SK-N-SH treated with all-trans-retinoic acid at 6 μM for 48 hours (cell line): ENCODE data around the gene PACSIN2.
A peak's percentile ranks its signal among the peaks of the same experiment; 100 is the strongest.

Experiments used
- ATAC-seq: fragments of 200-7000 bp; cut with Tn5 transposase; 3 replicates; pipeline ENCODE4 v1.9.1; 2020; ENCODE audit warnings: mild to moderate bottlenecking, moderate library complexity
- ARNTL ChIP-seq: fragments of 450-650 bp; formaldehyde crosslinking; IDR thresholded peaks from 2 replicates; pipeline ENCODE4 v1.5.0; 2020; ENCODE audit warnings: low read depth, mild to moderate bottlenecking, moderate library complexity, borderline replicate concordance
- CSDC2 ChIP-seq: fragments of 250-450 bp; sonication (Bioruptor Pico); IDR thresholded peaks from 2 replicates; pipeline ENCODE4 v1.5.0; 2020; ENCODE audit warnings: mild to moderate bottlenecking, moderate library complexity
- ESRRG ChIP-seq: fragments of 250-450 bp; sonication (Bioruptor Pico); IDR thresholded peaks from 2 replicates; pipeline ENCODE4 v1.6.1; 2021; ENCODE audit warnings: mild to moderate bottlenecking
- GLIS3 ChIP-seq: fragments of 250-450 bp; sonication (Bioruptor Pico); IDR thresholded peaks from 2 replicates; pipeline ENCODE4 v1.5.0; 2020; ENCODE audit warnings: mild to moderate bottlenecking, moderate library complexity
- ISL1 ChIP-seq: fragments of 250-450 bp; sonication (Bioruptor Pico); IDR thresholded peaks from 2 replicates; pipeline ENCODE4 v2.1.2; 2022; ENCODE audit warnings: mild to moderate bottlenecking, moderate library complexity
- OSR1 ChIP-seq: fragments of 250-450 bp; sonication (Bioruptor Pico); IDR thresholded peaks from 2 replicates; pipeline ENCODE4 v1.8.0; 2022; ENCODE audit warnings: moderate library complexity, mild to moderate bottlenecking, inconsistent platforms
- PPARA ChIP-seq: fragments of 250-450 bp; sonication (Bioruptor Pico); IDR thresholded peaks from 2 replicates; pipeline ENCODE4 v1.5.0; 2020; ENCODE audit warnings: mild to moderate bottlenecking, borderline replicate concordance
- SNAI2 ChIP-seq: fragments of 250-450 bp; sonication (Bioruptor Pico); IDR thresholded peaks from 2 replicates; pipeline ENCODE4 v1.5.0; 2020; ENCODE audit warnings: mild to moderate bottlenecking, moderate library complexity
- TCF4 ChIP-seq: fragments of 250-450 bp; sonication (Bioruptor Pico); IDR thresholded peaks from 2 replicates; pipeline ENCODE4 v1.8.0; 2021; ENCODE audit warnings: mild to moderate bottlenecking, moderate library complexity, borderline replicate concordance
- TOX ChIP-seq: fragments of 250-450 bp; sonication (Bioruptor Pico); IDR thresholded peaks from 2 replicates; pipeline ENCODE4 v1.8.0; 2021; ENCODE audit warnings: mild to moderate bottlenecking, moderate library complexity, borderline replicate concordance
- ZC3H10 ChIP-seq: fragments of 250-450 bp; sonication (Bioruptor Pico); IDR thresholded peaks from 2 replicates; pipeline ENCODE4 v1.5.1; 2021; ENCODE audit warnings: mild to moderate bottlenecking, moderate library complexity
- ZFP3 ChIP-seq: fragments of 250-450 bp; sonication (Bioruptor Pico); IDR thresholded peaks from 2 replicates; pipeline ENCODE4 v1.5.0; 2020; ENCODE audit warnings: mild to moderate bottlenecking, moderate library complexity
- ZFP30 ChIP-seq: fragments of 450-650 bp; formaldehyde crosslinking; IDR thresholded peaks from 2 replicates; pipeline ENCODE4 v1.5.0; 2022; ENCODE audit warnings: mild to moderate bottlenecking, moderate library complexity
- ZNF565 ChIP-seq: fragments of 450-650 bp; formaldehyde crosslinking; conservative IDR thresholded peaks from 2 replicates; pipeline ENCODE4 v1.5.0; 2020; ENCODE audit warnings: low read depth, mild to moderate bottlenecking, moderate library complexity
- ZNF8 ChIP-seq: fragments of 450-650 bp; formaldehyde crosslinking; IDR thresholded peaks from 2 replicates; pipeline ENCODE4 v1.5.0; 2020; ENCODE audit warnings: mild to moderate bottlenecking, moderate library complexity
- TF ChIP-seq, protein P1 (sequence below): fragments of 250-450 bp; sonication (Bioruptor Pico); IDR thresholded peaks from 2 replicates; pipeline ENCODE4 v1.5.1; 2021; ENCODE audit warnings: mild to moderate bottlenecking, moderate library complexity
- TF ChIP-seq, protein P2 (sequence below): fragments of 250-450 bp; sonication (Bioruptor Pico); IDR thresholded peaks from 2 replicates; pipeline ENCODE4 v1.5.1; 2020; ENCODE audit warnings: low read depth, mild to moderate bottlenecking, moderate library complexity
- TF ChIP-seq, protein P3 (sequence below): fragments of 250-450 bp; sonication (Bioruptor Pico); IDR thresholded peaks from 2 replicates; pipeline ENCODE4 v1.5.0; 2020; ENCODE audit warnings: mild to moderate bottlenecking, moderate library complexity
- TF ChIP-seq, protein P4 (sequence below): fragments of 250-450 bp; sonication (Bioruptor Pico); IDR thresholded peaks from 2 replicates; pipeline ENCODE4 v1.8.0; 2020; ENCODE audit warnings: mild to moderate bottlenecking, moderate library complexity, borderline replicate concordance
- TF ChIP-seq, protein P5 (sequence below): fragments of 250-450 bp; sonication (Bioruptor Pico); IDR thresholded peaks from 2 replicates; pipeline ENCODE4 v1.8.0; 2021; ENCODE audit warnings: low read depth, mild to moderate bottlenecking, moderate library complexity, borderline replicate concordance

Gene PACSIN2

DNA sequence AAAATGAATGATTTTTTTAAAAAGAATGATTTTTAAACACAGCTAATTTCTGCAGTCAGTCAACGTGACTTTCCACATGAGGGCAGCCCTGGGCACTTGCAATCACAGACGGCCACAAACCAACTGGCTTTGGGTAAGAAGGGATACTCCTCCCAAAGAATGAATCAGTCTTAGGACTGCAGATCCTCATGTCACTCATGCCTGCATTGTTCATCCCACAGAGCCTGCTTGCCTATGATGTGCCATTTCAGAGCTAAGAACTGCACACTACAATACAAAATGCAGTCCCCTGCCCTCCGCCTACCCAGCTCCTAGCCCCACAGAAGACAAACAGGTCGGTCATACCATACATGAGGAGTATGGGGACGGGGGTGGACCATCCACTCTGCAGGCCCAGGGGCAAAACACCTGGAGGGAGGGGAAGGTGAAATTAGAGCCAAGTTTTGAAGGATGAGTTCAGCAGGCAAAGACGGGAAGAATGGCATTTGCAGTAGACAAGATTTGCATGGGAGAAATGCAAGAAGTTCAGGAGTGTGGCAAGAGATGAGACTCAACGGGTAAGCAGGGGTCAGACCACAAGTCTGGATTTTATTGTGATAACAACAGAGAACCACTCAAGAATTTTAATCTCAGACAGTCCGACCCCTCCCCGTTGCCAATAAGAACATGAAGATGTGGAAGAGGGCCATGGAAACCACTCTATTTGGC is 24.7 kb downstream of the PACSIN2 start:
- no peak for TF ChIP-seq ZFP30 (CRISPR knock-in tag)
- no peak for TF ChIP-seq OSR1
- TF ChIP-seq, protein P1, sequence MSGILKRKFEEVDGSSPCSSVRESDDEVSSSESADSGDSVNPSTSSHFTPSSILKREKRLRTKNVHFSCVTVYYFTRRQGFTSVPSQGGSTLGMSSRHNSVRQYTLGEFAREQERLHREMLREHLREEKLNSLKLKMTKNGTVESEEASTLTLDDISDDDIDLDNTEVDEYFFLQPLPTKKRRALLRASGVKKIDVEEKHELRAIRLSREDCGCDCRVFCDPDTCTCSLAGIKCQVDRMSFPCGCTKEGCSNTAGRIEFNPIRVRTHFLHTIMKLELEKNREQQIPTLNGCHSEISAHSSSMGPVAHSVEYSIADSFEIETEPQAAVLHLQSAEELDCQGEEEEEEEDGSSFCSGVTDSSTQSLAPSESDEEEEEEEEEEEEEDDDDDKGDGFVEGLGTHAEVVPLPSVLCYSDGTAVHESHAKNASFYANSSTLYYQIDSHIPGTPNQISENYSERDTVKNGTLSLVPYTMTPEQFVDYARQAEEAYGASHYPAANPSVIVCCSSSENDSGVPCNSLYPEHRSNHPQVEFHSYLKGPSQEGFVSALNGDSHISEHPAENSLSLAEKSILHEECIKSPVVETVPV (CRISPR knock-in tag): no peak
- no peak for TF ChIP-seq CSDC2 (CRISPR knock-in tag)
- TF ChIP-seq ESRRG (CRISPR knock-in tag): no peak
- TF ChIP-seq TCF4 (CRISPR knock-in tag): no peak
- TF ChIP-seq, protein P2, sequence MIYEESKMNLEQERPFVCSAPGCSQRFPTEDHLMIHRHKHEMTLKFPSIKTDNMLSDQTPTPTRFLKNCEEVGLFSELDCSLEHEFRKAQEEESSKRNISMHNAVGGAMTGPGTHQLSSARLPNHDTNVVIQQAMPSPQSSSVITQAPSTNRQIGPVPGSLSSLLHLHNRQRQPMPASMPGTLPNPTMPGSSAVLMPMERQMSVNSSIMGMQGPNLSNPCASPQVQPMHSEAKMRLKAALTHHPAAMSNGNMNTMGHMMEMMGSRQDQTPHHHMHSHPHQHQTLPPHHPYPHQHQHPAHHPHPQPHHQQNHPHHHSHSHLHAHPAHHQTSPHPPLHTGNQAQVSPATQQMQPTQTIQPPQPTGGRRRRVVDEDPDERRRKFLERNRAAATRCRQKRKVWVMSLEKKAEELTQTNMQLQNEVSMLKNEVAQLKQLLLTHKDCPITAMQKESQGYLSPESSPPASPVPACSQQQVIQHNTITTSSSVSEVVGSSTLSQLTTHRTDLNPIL (CRISPR knock-in tag): no peak
- TF ChIP-seq, protein P3, sequence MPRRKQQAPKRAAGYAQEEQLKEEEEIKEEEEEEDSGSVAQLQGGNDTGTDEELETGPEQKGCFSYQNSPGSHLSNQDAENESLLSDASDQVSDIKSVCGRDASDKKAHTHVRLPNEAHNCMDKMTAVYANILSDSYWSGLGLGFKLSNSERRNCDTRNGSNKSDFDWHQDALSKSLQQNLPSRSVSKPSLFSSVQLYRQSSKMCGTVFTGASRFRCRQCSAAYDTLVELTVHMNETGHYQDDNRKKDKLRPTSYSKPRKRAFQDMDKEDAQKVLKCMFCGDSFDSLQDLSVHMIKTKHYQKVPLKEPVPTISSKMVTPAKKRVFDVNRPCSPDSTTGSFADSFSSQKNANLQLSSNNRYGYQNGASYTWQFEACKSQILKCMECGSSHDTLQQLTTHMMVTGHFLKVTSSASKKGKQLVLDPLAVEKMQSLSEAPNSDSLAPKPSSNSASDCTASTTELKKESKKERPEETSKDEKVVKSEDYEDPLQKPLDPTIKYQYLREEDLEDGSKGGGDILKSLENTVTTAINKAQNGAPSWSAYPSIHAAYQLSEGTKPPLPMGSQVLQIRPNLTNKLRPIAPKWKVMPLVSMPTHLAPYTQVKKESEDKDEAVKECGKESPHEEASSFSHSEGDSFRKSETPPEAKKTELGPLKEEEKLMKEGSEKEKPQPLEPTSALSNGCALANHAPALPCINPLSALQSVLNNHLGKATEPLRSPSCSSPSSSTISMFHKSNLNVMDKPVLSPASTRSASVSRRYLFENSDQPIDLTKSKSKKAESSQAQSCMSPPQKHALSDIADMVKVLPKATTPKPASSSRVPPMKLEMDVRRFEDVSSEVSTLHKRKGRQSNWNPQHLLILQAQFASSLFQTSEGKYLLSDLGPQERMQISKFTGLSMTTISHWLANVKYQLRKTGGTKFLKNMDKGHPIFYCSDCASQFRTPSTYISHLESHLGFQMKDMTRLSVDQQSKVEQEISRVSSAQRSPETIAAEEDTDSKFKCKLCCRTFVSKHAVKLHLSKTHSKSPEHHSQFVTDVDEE: no peak
- TF ChIP-seq GLIS3: no peak
- TF ChIP-seq ZNF565 (CRISPR knock-in tag): no peak
- TF ChIP-seq, protein P4, sequence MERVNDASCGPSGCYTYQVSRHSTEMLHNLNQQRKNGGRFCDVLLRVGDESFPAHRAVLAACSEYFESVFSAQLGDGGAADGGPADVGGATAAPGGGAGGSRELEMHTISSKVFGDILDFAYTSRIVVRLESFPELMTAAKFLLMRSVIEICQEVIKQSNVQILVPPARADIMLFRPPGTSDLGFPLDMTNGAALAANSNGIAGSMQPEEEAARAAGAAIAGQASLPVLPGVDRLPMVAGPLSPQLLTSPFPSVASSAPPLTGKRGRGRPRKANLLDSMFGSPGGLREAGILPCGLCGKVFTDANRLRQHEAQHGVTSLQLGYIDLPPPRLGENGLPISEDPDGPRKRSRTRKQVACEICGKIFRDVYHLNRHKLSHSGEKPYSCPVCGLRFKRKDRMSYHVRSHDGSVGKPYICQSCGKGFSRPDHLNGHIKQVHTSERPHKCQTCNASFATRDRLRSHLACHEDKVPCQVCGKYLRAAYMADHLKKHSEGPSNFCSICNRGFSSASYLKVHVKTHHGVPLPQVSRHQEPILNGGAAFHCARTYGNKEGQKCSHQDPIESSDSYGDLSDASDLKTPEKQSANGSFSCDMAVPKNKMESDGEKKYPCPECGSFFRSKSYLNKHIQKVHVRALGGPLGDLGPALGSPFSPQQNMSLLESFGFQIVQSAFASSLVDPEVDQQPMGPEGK (CRISPR knock-in tag): no peak
- TF ChIP-seq ZC3H10 (CRISPR knock-in tag): no peak
- no peak for TF ChIP-seq ZFP3 (CRISPR knock-in tag)
- TF ChIP-seq, protein P5, sequence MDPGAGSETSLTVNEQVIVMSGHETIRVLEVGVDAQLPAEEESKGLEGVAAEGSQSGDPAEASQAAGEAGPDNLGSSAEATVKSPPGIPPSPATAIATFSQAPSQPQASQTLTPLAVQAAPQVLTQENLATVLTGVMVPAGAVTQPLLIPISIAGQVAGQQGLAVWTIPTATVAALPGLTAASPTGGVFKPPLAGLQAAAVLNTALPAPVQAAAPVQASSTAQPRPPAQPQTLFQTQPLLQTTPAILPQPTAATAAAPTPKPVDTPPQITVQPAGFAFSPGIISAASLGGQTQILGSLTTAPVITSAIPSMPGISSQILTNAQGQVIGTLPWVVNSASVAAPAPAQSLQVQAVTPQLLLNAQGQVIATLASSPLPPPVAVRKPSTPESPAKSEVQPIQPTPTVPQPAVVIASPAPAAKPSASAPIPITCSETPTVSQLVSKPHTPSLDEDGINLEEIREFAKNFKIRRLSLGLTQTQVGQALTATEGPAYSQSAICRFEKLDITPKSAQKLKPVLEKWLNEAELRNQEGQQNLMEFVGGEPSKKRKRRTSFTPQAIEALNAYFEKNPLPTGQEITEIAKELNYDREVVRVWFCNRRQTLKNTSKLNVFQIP: no peak
- no peak for TF ChIP-seq PPARA (CRISPR knock-in tag)
- no peak for TF ChIP-seq ISL1 (CRISPR knock-in tag)
- TF ChIP-seq TOX: no peak
- peak; percentile 88 for ATAC-seq

DNA sequence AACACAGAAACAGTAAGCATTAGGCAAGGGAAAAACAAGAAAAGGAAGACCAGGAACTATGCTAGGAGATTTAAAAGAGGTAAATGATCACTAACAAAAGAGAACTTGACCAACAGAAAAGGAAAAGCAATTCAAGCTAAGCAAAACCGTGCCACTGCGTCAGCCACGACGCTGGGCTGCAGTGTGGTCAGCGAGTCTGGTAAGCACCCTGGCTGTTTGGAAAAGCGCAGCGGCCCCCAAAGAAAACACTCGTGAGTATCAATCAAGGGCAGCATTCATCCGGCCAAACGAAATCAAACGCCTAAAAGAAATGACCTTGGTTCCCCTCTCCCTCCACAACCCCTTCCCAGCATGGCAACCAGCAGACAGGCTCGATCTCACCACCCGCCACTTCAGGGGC is 28.8 kb downstream of the PACSIN2 start:
- TF ChIP-seq, protein P1 (CRISPR knock-in tag): no peak
- TF ChIP-seq ARNTL: no peak
- ATAC-seq: no peak

DNA sequence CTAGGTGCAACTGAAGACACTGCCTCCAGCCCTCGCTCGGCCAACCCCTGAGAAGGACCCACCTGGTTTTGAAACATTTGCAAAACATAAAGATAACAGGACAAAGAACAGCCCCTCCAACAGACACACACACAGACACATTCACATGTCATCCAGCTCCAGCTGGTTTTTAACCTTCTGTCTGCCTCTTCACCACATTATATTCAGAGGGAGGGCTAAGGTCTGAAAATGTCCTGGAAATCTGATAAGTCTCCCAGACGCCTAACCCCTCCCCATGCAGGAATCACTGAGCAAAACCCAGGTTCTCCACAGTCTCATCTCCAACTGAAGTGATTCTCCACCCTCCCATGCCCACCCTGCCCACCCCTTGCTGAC is 29.4 kb downstream of the PACSIN2 start:
- no peak for TF ChIP-seq ISL1 (CRISPR knock-in tag)
- TF ChIP-seq ZNF8 (CRISPR knock-in tag): no peak
- TF ChIP-seq, protein P3: no peak
- no peak for TF ChIP-seq ZC3H10 (CRISPR knock-in tag)
- TF ChIP-seq SNAI2 (CRISPR knock-in tag): no peak
- TF ChIP-seq, all 23 proteins: peak for 0
- ATAC-seq: no peak
